NCI-H510A treated with DMSO at 0.1 percent for 48 hours (cell line): ENCODE measurements around the gene ZSCAN2.
A peak's percentile ranks its signal among the peaks of the same experiment; 100 is the strongest.
"Not testable (repeated sequence)": the region's sequence is repeated elsewhere in the genome, so short reads cannot be mapped to it uniquely, and the experiment has no call there.

Experiments used
- DNase-seq: peaks from one replicate; lab custom pipeline; 2025; lab: John Stamatoyannopoulos, UW

The ZSCAN2 gene

GRCh38 chr15:84641871-84642270 is 41.1 kb downstream of the ZSCAN2 start:
- not testable (repeated sequence) for DNase-seq

GRCh38 chr15:84642640-84643039 is 41.8 kb downstream of the ZSCAN2 start:
- not testable (repeated sequence) for DNase-seq

- DNase-seq, result no peak
Measured at GRCh38 chr15:84643838-84644237, 43.0 kb downstream of the ZSCAN2 start.

GRCh38 chr15:84645496-84645895 is 44.7 kb downstream of the ZSCAN2 start:
- no peak for DNase-seq

GRCh38 chr15:84645997-84646396 is 45.2 kb downstream of the ZSCAN2 start:
- DNase-seq, result no peak

GRCh38 chr15:84647726-84648125 is 46.9 kb downstream of the ZSCAN2 start:
- DNase-seq, result no peak

- no peak for DNase-seq
Measured at GRCh38 chr15:84648539-84648938, 47.7 kb downstream of the ZSCAN2 start.

GRCh38 chr15:84649706-84650105 is 48.9 kb downstream of the ZSCAN2 start:
- DNase-seq, result no peak

- DNase-seq, result no peak
Measured at GRCh38 chr15:84653584-84653909, 52.7 kb downstream of the ZSCAN2 start.

GRCh38 chr15:84653910-84654688 is 53.3 kb downstream of the ZSCAN2 start, which contains the start of gene WDR73:
TSS of gene WDR73 (minus strand) at chr15:84654283. CDS start at chr15:84654274, 9 bp downstream.
- DNase-seq, result peak; percentile 48

GRCh38 chr15:84654689-84655453 is 54.1 kb downstream of the ZSCAN2 start:
- peak; percentile 54 for DNase-seq

- DNase-seq, result no peak
Measured at GRCh38 chr15:84656972-84657371, 56.2 kb downstream of the ZSCAN2 start.

GRCh38 chr15:84657748-84658079 is 56.9 kb downstream of the ZSCAN2 start:
- no peak for DNase-seq

- peak; percentile 66 for DNase-seq
Measured at GRCh38 chr15:84658080-84658787, 57.4 kb downstream of the ZSCAN2 start, which contains the start of gene NMB. TSS of gene NMB (minus strand) at chr15:84658199. CDS start at chr15:84658152, 47 bp downstream.

- no peak for DNase-seq
Measured at GRCh38 chr15:84658788-84659411, 58.1 kb downstream of the ZSCAN2 start.

GRCh38 chr15:84659904-84660781 is 59.3 kb downstream of the ZSCAN2 start:
- DNase-seq, result no peak

- no peak for DNase-seq
Measured at GRCh38 chr15:84661001-84661400, 60.2 kb downstream of the ZSCAN2 start.

GRCh38 chr15:84666373-84666772 is 65.6 kb downstream of the ZSCAN2 start:
- no peak for DNase-seq

- DNase-seq, result no peak
Measured at GRCh38 chr15:84668221-84668982, 67.6 kb downstream of the ZSCAN2 start.

- DNase-seq, result no peak
Measured at GRCh38 chr15:84669726-84670125, 68.9 kb downstream of the ZSCAN2 start.
